ENCODE data around the gene FAM180A.

The FAM180A gene

DNA sequence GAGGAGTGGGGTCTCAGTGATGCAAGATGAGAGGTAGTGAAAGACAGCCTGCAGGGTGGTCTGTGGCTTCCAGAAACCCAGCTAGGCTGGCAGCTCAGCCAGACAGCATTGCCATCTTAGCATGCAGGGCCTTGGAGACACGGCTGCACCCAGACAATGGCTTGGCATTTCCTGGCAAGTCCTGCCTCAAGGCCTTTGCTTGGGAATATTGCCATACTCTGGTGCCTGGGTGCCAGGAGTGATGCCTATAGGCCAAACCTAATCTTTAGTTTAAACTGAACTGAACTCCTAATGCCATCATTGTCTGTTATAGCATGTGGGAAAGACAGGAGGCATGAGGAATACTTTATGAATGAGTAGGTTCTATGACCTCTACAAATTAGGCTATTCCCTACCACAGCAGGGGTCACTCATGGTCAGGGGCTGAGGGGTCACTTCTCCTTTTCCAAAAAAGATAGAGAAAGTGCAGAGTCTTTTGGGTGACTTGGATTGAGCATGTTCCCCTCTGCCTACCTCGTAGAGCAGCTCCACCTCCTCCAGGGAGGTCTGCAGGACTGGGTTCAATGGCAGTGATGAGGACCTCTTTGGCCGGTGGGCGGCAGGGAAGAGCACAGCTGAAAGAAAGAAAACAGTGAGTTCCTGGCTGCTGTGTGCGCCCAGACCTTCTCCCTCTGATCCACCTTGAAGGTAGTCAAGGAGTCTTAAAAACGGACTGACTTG, 11.9 kb downstream of the FAM180A start:
- no peak for DNase-seq

DNA sequence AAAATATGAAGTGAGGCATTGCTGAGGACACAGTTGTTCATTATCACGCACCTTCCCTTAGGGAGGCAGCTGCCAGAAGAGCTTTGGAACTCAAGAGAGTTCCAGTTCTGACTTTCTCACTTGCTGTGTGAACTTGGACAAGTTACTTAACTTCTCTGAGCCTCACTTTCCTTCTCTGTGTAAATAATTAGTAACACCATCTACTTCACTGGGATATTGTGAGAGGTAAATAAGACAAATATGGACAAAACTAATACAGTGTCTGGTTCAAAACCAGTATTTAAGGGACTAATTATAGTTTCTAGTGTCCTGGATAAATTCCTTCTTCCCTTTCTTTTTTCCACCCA, 14.3 kb downstream of the FAM180A start:
- no peak for DNase-seq

- no peak for DNase-seq
These were observed 14.8 kb downstream of the FAM180A start for GRCh38 chr7:135733603-135734342.

DNA sequence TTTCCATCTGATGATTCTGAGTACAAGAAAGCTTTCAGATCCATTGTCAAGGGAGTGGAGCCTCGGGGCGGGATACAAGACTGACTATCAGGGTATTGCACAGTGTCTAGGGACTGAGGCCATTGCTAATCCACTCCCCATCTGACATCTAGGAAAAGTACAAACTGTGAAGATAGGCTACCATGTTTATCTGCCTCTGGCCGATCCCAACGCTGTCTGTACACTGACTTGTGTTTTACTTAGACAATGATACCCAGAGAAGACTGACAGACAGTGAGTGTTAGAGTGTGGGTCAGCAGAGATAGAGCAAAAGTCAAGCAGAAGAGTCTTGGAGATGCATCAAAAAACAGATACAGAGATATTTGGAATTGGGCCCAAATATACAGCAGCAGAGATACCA, 17.5 kb downstream of the FAM180A start:
- no peak for DNase-seq

GRCh38 chr7:135729230-135729629, 19.4 kb downstream of the FAM180A start:
- no peak for DNase-seq

DNA sequence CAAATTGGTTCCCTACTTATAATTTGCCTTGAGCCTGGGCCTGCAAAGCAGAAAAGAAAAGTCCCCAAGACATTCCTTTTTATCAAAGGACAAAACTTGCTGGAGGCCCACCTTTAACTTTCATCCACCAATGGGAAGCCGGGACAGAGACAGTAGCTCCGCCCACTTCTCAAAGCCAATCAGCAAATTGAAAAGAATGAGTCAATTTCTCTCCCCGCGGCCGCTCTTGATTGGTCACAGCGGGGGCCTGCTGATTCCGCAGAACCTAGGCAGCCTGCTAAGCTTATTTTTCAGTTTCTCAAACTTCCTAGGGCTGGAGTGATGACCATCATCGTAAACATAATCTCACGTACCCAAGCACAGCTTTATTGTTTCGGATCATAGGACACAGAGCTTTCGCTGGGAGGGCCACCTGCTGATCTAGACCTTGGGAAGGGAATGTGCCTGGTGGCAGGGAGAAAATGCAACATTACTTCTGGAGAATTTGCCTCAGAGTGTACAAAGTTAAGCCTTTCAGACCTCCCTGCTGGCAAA, 20.4 kb downstream of the FAM180A start, which contains the start of gene SLC13A4:
Gene SLC13A4, minus strand, starts transcription at position 51 of the 534 bp plus-strand sequence. CDS start 690 bp downstream, outside the sequence.
- no peak for DNase-seq

DNA sequence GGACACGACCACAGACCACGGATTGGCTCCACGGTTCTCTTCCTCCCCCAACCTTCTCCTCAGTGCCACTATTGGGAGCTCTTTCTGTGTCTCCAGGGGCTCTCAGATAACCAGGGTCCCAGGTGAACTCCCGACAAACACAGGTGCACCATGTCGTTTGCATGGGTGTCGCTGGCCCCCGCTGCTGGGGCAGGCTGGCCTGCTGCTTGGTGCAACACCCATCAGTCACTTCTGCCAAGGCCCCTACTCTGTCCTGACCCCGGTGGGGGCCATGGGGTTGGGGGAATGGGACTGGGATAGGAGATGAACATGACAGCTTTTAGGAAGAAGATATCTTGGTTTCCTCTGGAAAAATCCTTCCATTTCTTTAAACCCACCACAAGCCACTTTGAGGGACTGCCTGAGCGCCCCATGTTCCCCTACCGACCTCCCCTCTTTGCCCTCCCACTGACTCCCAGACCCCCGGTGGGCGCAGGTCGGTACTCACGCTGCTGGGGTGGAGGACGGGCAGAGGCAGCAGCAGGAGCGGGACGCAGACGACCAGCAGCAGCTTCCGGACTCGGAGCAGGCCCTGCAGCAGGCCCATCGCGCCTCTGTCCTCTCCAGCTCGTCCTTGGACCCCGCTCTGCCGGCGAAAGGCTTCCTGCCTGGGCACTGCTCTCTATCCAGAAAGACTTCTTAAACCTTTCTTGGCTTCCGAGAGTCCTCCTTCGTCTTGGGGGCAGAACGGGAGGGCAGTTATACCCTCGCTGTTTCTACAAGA, 21.5 kb downstream of the FAM180A start:
- no peak for DNase-seq

GRCh38 chr7:135726276-135726788, 22.3 kb downstream of the FAM180A start:
- DNase-seq, result no peak

DNA sequence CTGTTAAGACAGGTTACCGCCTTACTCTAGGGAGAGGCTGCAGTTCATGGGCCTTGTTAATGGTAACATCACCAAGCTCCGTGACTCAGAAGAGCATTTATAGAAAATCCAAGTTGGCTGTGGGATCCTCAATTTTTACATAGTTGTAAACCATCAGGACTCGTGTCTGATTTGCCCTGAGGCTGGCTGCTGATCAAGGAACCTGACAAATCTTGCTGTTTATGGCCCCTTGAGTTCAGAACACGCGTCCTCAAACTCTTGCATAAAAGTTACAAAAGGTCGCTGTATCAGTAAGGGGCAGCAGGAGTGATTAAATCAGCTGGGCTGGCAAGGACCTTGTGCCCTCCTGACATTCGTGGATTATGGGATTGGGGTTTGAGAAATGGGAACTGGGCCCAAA, 25.2 kb downstream of the FAM180A start:
- no peak for DNase-seq

GRCh38 chr7:135721198-135721820, 27.3 kb downstream of the FAM180A start:
- no peak for DNase-seq

- DNase-seq, result no peak
These were observed 28.9 kb downstream of the FAM180A start for GRCh38 chr7:135719688-135720087.

DNA sequence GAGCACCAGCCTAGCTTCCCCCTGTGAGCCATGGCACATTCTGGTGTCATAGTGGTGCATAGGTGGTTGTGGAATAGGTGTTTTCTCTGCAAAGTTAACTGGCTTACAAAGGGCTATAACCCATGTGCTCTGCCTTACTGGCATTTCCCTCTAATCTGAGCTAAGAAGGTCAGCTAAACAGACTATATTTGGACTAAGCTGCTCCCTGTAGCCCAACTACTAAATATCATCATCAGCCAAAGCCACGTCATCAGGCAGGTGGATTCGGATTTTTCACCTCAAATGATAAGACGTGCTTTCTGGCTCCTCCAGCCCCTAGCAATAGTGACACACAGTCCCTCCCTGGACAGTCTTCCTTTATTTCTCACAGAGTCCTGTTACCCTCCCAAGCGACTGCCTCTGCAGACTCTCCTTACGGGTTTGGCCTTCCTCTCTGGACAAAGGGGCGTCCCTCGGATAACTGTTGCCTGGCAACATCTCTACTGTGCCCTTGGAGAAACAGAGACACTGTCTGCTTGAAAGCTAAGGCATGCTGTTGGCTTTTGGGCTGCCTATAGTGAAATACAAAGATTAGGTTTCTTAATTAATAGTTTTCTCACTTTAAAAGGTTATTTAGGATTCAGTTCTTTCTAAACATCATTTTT, 29.7 kb downstream of the FAM180A start:
- DNase-seq, result no peak

DNA sequence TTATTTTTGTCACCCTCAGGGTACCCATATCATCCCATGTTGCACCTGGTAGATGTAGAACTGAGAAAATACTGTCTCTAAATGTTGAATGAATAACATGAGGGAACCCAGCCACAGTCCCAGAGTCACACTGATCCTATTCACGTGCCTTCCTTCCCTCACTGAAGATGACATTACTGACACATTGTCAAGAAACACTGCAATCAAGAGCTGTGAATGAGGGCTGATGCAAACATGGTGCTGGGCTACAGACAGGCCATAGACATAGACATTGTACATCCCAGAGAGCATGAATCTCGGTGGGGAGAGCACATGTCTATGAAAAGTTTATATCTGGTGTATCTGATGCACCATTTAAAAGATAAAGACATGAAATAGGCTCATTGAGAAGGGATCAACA, 30.4 kb downstream of the FAM180A start:
- DNase-seq, result no peak

- no peak for DNase-seq
These were observed 30.9 kb downstream of the FAM180A start for GRCh38 chr7:135717693-135718092.

- DNase-seq, result no peak
These were observed 31.9 kb downstream of the FAM180A start for GRCh38 chr7:135716677-135717238.

- no peak for DNase-seq
These were observed 32.9 kb downstream of the FAM180A start for GRCh38 chr7:135715673-135716072.

DNA sequence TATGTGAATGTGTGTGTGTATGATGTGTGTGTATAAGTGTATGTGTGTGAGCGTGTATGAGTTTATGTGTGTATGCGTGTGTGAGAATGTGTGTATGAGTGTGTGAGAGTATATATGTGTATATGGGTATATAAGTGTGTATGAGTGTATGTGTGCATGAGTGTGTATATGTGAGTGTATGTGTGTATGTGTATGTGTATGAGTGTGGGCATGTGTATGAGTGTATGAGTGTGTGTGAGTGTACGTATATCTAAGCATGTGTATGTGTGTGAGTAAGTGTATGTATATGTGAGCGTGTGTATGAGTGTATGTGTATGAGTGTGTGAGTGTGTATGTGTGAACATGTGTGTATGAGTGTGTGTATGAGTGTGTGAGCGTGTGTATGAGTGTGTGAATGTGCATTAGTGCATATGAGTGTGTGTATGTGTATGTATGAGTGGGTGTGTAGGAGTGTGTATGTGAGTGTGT, 33.5 kb downstream of the FAM180A start:
- no peak for DNase-seq

GRCh38 chr7:135714534-135715009, 34.0 kb downstream of the FAM180A start:
- DNase-seq, result no peak

- DNase-seq, result no peak
These were observed 34.7 kb downstream of the FAM180A start for GRCh38 chr7:135713836-135714470.

DNA sequence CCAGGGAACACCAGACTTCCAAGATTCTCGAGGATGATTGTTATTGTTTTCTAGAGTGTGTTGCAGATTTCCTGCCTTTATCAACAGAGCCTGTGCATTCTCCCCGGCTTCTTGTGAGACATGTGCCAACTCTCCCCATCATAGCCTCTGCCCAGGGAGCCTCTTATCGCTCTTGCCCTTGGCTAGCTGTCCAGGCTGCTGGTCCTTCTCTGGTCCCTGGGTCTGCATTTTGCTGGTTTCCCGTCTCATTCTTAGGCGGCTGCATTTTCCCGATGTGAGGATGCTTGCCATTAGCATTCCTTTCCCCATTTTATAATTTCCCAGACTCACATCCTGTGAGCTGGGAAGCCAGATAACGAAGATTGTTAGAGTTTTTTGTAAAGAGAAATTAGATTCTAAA, 35.8 kb downstream of the FAM180A start:
- no peak for DNase-seq

DNA sequence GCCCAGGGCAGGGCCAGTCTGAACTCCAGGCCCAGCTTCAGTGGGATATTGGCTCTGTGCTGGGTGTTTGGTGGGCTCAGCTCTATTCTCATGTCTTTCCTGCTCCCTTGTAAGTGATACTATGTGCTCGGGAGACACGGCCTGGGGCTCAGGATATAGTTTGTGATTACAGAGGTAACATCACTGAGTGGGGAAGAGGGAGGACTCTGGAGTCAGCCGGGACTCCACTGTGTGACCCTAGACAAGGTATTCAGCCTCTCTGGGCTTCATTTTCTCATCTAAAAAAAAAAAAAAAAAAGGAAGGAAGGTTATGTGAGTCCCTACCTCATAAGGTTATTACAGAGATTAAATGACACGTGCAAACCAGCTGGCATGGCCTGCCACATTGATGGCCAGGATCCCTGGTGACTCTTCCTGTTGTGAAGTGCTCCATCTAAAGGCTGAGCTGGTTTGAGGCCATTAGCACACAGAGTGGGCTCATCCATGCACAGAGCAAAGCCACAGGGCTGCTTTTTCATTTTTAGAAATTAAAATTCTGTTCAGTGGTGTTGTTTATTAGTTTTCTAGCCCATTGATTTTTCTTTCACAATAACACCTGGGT, 36.3 kb downstream of the FAM180A start:
- no peak for DNase-seq

Measured in right hindlimb (tissue), 1 donor.